Aorta (tissue), 5 donors: ENCODE results near the gene GBF1. TPM values are rescaled to one million over a fixed set of nuclear protein-coding genes. Genes with fewer than 3 reads are reported as not detected.
"Not testable (repeated sequence)": the region's sequence is repeated elsewhere in the genome, so short reads cannot be mapped to it uniquely, and the experiment has no call there.

Source experiments
- ATAC-seq: fragments of 200-7000 bp; cut with Tn5 transposase; one replicate; pipeline ENCODE4 v1.9.1; 2022; ENCODE audit warnings: moderate library complexity; ENCODE audit not compliant: low FRiP score
- DNase-seq, 2 donors: peaks; one replicate each; pipeline ENCODE4 v3.0.0-alpha.2; 2020
- H3K27ac ChIP-seq, 2 donors: one replicate each; pipeline ENCODE4 v1.5.1; 2013; ENCODE audit warnings: low read length in 2 of 2, mild to moderate bottlenecking in 2 of 2, moderate library complexity in 2 of 2, control low read depth in 1 of 2, inconsistent platforms in 1 of 2, low read depth in 1 of 2
- H3K27me3 ChIP-seq, 2 donors: one replicate each; pipeline ENCODE4 v1.6.1; 2013; ENCODE audit warnings: control low read depth in 1 of 2, low read length in 1 of 2, mild to moderate bottlenecking in 1 of 2, moderate library complexity in 1 of 2; ENCODE audit not compliant: insufficient read depth in 2 of 2, control insufficient read depth in 1 of 2
- H3K36me3 ChIP-seq, 2 donors: one replicate each; pipeline ENCODE4 v1.6.1; 2013; ENCODE audit warnings: control low read depth in 1 of 2, low read length in 1 of 2, mild to moderate bottlenecking in 1 of 2; ENCODE audit not compliant: insufficient read depth in 2 of 2, control insufficient read depth in 1 of 2
- H3K4me1 ChIP-seq, 2 donors: one replicate each; pipeline ENCODE4 v1.6.1; 2013; ENCODE audit warnings: low read length in 2 of 2, control low read depth in 1 of 2, mild to moderate bottlenecking in 1 of 2, moderate library complexity in 1 of 2; ENCODE audit not compliant: insufficient read depth in 2 of 2, control insufficient read depth in 1 of 2
- H3K4me3 ChIP-seq, 2 donors: one replicate each; pipeline ENCODE4 v1.5.1; 2013; ENCODE audit warnings: low read length in 2 of 2, control low read depth in 1 of 2, mild to moderate bottlenecking in 1 of 2
- H3K9me3 ChIP-seq: one replicate; pipeline ENCODE4 v1.6.1; 2013; ENCODE audit warnings: mild to moderate bottlenecking, low read length; ENCODE audit not compliant: control insufficient read depth
- WGBS, 2 donors: extraction: QIAGEN DNeasy Blood & Tissue Kit; methylation state at CpG; one replicate each; pipeline ENCODE4 v1.1.7; 2013; 5-methylcytosine and 5-hydroxymethylcytosine counted together
- intact Hi-C, 2 donors: fragments of 100-400 bp; cut with DNase I; formaldehyde crosslinking; loops; one replicate each; pipeline versions ENCODE4 v1.14.2 to v1.15.0; 2022
- polyA plus RNA-seq, 2 donors: library from polyadenylated mRNA; stranded (reverse); fragments of 200-250 nt; gene quantifications; one replicate each; pipeline ENCODE4 v1.2.3, GENCODE V29; 2013
- total RNA-seq, 2 donors: library from RNA; stranded (reverse); fragmentation: NEBNext Ultra II Directional; extraction: Animal tissue kit (Norgen Biotek cat#: 25700); gene quantifications; one replicate each; pipeline ENCODE4 v1.2.1, GENCODE V29; 2021
- donor health status: healthy with polysubstance abuse.
- donor health status: Bipolar disorder and iron deficiency.
- donor health status: DM: no; HTN: no; CAD: no.
- donor health status: DM: no; HTN: no; CAD: no.
- donor health status: DM: yes; HTN: yes; CAD: no.

GBF1 gene
- total and polyA plus RNA-seq, 4 donors: 7.1 to 44.0 (median 32.6) TPM

GRCh38 chr10:102211615-102212299 is 33.6 kb upstream of the GBF1 start:
- WGBS, 2 donors: 89 to 91% methylated on average over 3 of the region's 3 CpGs
- H3K4me1 ChIP-seq: no peaks in the 10 kb centered on the region
- DNase-seq (no peak), ATAC-seq (no peak)
- no peak overlapping the region for H3K4me3 ChIP-seq
- no peaks in the 10 kb centered on the region for H3K36me3 ChIP-seq
- H3K27me3 ChIP-seq: no peaks in the 10 kb centered on the region
- H3K27ac ChIP-seq: no peak overlapping the region
- intact Hi-C loops: no loop called here
- no peaks in the 10 kb centered on the region for H3K9me3 ChIP-seq

- H3K27ac ChIP-seq, DNase-seq, H3K9me3 ChIP-seq, ATAC-seq, H3K4me1 ChIP-seq, H3K4me3 ChIP-seq, H3K27me3 ChIP-seq, intact Hi-C loops, H3K36me3 ChIP-seq: not testable (repeated sequence)
- 77 to 91% methylated on average over 4 of the region's 4 CpGs for WGBS, 2 donors
Measured at GRCh38 chr10:102213599-102213998, 31.7 kb upstream of the GBF1 start.

GRCh38 chr10:102219370-102219769 is 26.0 kb upstream of the GBF1 start:
- Histone ChIP-seq H3K27ac (no peak overlapping the region), H3K4me3 (no peak overlapping the region), H3K27me3 (no peaks in the 10 kb centered on the region), H3K4me1 (no peaks in the 10 kb centered on the region), H3K9me3 (no peaks in the 10 kb centered on the region), H3K36me3 (no peaks in the 10 kb centered on the region)
- no peak for ATAC-seq
- intact Hi-C loops: no loop called here
- no peak for DNase-seq
- WGBS, 2 donors: 75 to 77% methylated on average over 5 of the region's 5 CpGs

GRCh38 chr10:102220612-102221011 is 24.7 kb upstream of the GBF1 start:
- Histone ChIP-seq H3K4me3 (no peak overlapping the region), H3K4me1 (no peaks in the 10 kb centered on the region), H3K27me3 (no peaks in the 10 kb centered on the region), H3K9me3 (no peaks in the 10 kb centered on the region), H3K27ac (no peak overlapping the region), H3K36me3 (no peaks in the 10 kb centered on the region)
- DNase-seq (no peak), ATAC-seq (no peak)
- intact Hi-C loops: no loop called here

- Histone ChIP-seq H3K27ac (no peak overlapping the region), H3K4me1 (no peaks in the 10 kb centered on the region), H3K27me3 (no peaks in the 10 kb centered on the region), H3K4me3 (no peak overlapping the region), H3K36me3 (no peaks in the 10 kb centered on the region), H3K9me3 (no peaks in the 10 kb centered on the region)
- intact Hi-C loops: no loop called here
- 84 to 88% methylated on average over 5 of the region's 5 CpGs for WGBS, 2 donors
- no peak for ATAC-seq
- no peak for DNase-seq
Measured at GRCh38 chr10:102222797-102223196, 22.5 kb upstream of the GBF1 start.

GRCh38 chr10:102225646-102226541 is 19.4 kb upstream of the GBF1 start, which contains the start of gene ELOVL3:
Gene ELOVL3 (plus strand): TSS chr10:102226299. CDS start chr10:102226549, 250 bp downstream.
- H3K36me3 ChIP-seq: no peaks in the 10 kb centered on the region
- ATAC-seq: peak; percentile 95
- no peaks in the 10 kb centered on the region for H3K27me3 ChIP-seq
- intact Hi-C loops: loop anchor here (5.0 kb wide), 2 partner anchors 59 to 171 kb away; partner anchors contain the start of gene NFKB2 (in 1 of the 2)
- H3K4me3 ChIP-seq: no peak within 1 kb of the TSS
- H3K4me1 ChIP-seq: no peaks in the 10 kb centered on the region
- H3K27ac ChIP-seq: no peak within 1 kb of the TSS
- WGBS, 2 donors: 4 to 6% methylated on average over 47 of the region's 47 CpGs
- H3K9me3 ChIP-seq: no peaks in the 10 kb centered on the region
- peak; percentile 97 for DNase-seq

GRCh38 chr10:102226542-102226870 is 18.8 kb upstream of the GBF1 start:
- DNase-seq: peak in 1 of 2 donors; percentile 36
- Histone ChIP-seq H3K4me3 (no peak overlapping the region), H3K9me3 (no peaks in the 10 kb centered on the region), H3K27ac (no peak overlapping the region), H3K27me3 (no peaks in the 10 kb centered on the region), H3K36me3 (no peaks in the 10 kb centered on the region), H3K4me1 (no peaks in the 10 kb centered on the region)
- no peak for ATAC-seq
- WGBS, 2 donors: 65 to 66% methylated on average over 8 of the region's 8 CpGs
- intact Hi-C loops: loop anchor here (5.0 kb wide), 2 partner anchors 59 to 171 kb away; partner anchors contain the start of gene NFKB2 (in 1 of the 2)

GRCh38 chr10:102227050-102227449 is 18.3 kb upstream of the GBF1 start:
- no peaks in the 10 kb centered on the region for H3K9me3 ChIP-seq
- H3K27ac ChIP-seq: no peak overlapping the region
- intact Hi-C loops: loop anchor here (5.0 kb wide), 2 partner anchors 60 to 170 kb away; partner anchors contain the start of gene NFKB2 (in 1 of the 2)
- no peak overlapping the region for H3K4me3 ChIP-seq
- no peaks in the 10 kb centered on the region for H3K27me3 ChIP-seq
- no peaks in the 10 kb centered on the region for H3K36me3 ChIP-seq
- DNase-seq: no peak
- ATAC-seq: no peak
- H3K4me1 ChIP-seq: no peaks in the 10 kb centered on the region
- WGBS, 2 donors: 66 to 69% methylated on average over 8 of the region's 8 CpGs
